ENCODE data around the gene LOX. TPM values are rescaled to one million over a fixed set of nuclear protein-coding genes. Genes with fewer than 3 reads are reported as not detected.

LOX gene
- total RNA-seq, 4 donors from 2014 or later = 6.5 to 48.2 (median 12.6) TPM

DNA sequence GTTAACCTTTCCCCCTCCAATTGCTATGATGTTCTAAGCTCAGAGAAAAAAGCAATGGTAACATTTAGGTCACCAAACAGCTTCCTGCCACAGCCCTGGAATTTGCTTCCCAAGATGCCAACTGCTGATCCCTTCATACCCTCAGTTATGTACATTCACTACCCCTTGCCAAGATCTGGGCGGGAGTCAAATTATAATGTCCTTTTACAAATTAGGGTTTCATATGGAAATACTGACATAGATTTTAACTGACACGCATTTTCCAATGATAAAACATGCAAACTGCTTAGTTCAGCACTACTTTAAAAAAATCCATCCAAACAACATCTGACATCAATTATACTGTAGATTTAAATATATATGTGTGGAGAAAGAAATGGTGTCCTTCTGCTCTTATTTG, 5.0 kb downstream of the LOX start:
- intact Hi-C loops (cut with DNase I; ENCODE audit: low total_unique reads) = no loop called here
- WGBS, 2 donors = 77 to 79% methylated on average over 2 of the region's 2 CpGs
- DNase-seq (ENCODE audit: low spot score in 2 of 2) = no peak
- no peak overlapping the region for H3K4me3 ChIP-seq (ENCODE audit: low read depth, poor library complexity, severe bottlenecking)
- TF ChIP-seq POLR2A (IDR thresholded peaks at IDR 0.05) = no peak
- TF ChIP-seq, protein P1, sequence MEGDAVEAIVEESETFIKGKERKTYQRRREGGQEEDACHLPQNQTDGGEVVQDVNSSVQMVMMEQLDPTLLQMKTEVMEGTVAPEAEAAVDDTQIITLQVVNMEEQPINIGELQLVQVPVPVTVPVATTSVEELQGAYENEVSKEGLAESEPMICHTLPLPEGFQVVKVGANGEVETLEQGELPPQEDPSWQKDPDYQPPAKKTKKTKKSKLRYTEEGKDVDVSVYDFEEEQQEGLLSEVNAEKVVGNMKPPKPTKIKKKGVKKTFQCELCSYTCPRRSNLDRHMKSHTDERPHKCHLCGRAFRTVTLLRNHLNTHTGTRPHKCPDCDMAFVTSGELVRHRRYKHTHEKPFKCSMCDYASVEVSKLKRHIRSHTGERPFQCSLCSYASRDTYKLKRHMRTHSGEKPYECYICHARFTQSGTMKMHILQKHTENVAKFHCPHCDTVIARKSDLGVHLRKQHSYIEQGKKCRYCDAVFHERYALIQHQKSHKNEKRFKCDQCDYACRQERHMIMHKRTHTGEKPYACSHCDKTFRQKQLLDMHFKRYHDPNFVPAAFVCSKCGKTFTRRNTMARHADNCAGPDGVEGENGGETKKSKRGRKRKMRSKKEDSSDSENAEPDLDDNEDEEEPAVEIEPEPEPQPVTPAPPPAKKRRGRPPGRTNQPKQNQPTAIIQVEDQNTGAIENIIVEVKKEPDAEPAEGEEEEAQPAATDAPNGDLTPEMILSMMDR (IDR thresholded peaks at IDR 0.05) = no peak

DNA sequence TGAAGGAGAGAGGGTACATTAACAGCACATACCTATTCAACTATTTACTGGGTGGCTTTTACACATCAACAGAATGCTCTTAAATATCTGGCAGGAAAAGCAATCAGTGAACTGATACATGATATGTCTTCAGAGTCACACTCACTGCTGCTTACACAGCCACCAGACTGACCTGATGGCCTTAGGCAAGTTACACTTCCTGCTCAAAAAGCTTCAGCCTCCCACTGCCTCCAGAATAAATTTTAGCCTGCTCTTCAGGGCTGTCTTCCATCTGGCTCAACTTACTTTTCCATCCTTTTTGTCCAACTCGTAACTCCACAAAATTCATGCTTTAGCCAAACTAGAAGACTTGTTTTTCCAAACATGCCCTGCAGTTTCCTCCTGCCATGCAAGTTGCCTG, 10.7 kb downstream of the LOX start:
- WGBS, 2 donors = 32 to 55% methylated on average over 1 of the region's 1 CpG
- TF ChIP-seq POLR2A (IDR thresholded peaks at IDR 0.05) = no peak
- TF ChIP-seq, protein P1 (IDR thresholded peaks at IDR 0.05) = no peak
- intact Hi-C loops (cut with DNase I; ENCODE audit: low total_unique reads) = no loop called here
- no peak overlapping the region for H3K4me3 ChIP-seq (ENCODE audit: low read depth, poor library complexity, severe bottlenecking)
- DNase-seq (ENCODE audit: low spot score in 2 of 2) = no peak

DNA sequence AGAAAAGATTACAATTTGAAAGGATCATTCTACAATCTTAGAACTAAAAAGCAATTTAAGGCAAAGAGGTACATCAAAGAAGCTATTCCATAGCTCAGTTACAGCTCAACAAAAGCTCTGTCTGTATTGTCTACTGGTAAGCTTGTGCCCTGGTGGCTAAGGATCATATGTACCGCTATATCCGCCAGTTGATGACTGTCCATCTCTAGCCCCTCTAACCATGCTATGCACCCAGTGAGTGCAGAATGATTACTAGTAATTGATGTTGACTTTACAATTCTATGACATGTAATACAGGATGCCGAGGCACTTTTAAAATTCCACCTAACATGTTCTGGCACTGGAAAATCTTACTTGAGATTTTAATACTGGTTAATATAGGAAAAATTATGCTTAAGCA, 13.1 kb downstream of the LOX start:
- no peak for DNase-seq (ENCODE audit: low spot score in 2 of 2)
- intact Hi-C loops (cut with DNase I; ENCODE audit: low total_unique reads) = no loop called here
- TF ChIP-seq, protein P1 (IDR thresholded peaks at IDR 0.05) = no peak
- TF ChIP-seq POLR2A (IDR thresholded peaks at IDR 0.05) = no peak
- WGBS, 2 donors = 96 to 97% methylated on average over 3 of the region's 3 CpGs
- no peak overlapping the region for H3K4me3 ChIP-seq (ENCODE audit: low read depth, poor library complexity, severe bottlenecking)

- no peak overlapping the region for H3K4me3 ChIP-seq (ENCODE audit: low read depth, poor library complexity, severe bottlenecking)
- TF ChIP-seq POLR2A (IDR thresholded peaks at IDR 0.05) = no peak
- TF ChIP-seq, protein P1 (IDR thresholded peaks at IDR 0.05) = no peak
- no peak for DNase-seq (ENCODE audit: low spot score in 2 of 2)
- 63 to 66% methylated on average over 1 of the region's 1 CpG for WGBS, 2 donors
- intact Hi-C loops (cut with DNase I; ENCODE audit: low total_unique reads) = no loop called here
These were observed 14.2 kb downstream of the LOX start for GRCh38 chr5:122063836-122064235.

DNA sequence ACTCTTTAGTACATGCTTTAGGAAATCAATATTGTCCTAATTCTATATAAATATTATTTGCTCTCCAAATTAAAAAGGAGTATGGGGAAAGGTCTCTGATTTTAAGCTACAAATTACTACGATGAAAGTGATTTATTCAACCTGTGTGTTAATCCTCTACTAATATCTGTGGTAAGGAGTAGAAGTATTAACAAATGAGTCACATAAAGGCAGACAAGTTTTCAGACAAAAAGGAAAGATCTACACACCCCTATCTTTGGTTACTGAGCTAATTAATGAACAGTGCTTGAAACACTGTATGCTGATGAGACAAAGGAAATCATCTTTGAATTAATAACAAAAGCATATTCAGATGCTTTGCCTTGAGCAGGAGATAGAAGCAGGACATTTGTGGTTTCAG, 15.9 kb downstream of the LOX start:
- TF ChIP-seq, protein P1 (IDR thresholded peaks at IDR 0.05) = no peak
- no peak for TF ChIP-seq POLR2A (IDR thresholded peaks at IDR 0.05)
- DNase-seq (ENCODE audit: low spot score in 2 of 2) = no peak
- intact Hi-C loops (cut with DNase I; ENCODE audit: low total_unique reads) = no loop called here
- H3K4me3 ChIP-seq (ENCODE audit: low read depth, poor library complexity, severe bottlenecking) = no peak overlapping the region
- 75 to 78% methylated on average over 1 of the region's 1 CpG for WGBS, 2 donors

DNA sequence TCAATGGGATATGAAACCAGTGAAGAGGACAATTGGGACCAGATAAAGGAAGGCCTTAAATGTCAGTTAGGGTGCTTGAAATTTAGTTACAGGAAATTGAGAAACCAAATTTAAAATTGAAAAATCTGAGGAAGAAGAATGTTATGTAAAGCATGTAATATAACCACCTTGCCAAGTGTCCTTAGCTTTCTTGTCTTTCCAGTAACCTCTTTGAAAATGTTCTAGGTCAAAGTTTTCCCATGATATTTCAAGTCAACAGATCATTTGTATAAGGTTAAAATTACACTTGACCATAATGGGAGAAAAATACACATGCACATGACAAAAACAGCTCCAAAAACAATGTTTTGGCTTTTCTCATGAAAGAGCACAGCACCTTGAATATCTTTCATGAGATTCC, 21.1 kb downstream of the LOX start:
- TF ChIP-seq, protein P1 (IDR thresholded peaks at IDR 0.05) = no peak
- no peak for TF ChIP-seq POLR2A (IDR thresholded peaks at IDR 0.05)
- H3K4me3 ChIP-seq (ENCODE audit: low read depth, poor library complexity, severe bottlenecking) = no peak overlapping the region
- intact Hi-C loops (cut with DNase I; ENCODE audit: low total_unique reads) = no loop called here

More for the DNA sequence above, 21.1 kb downstream of the LOX start:
- DNase-seq (ENCODE audit: low spot score in 2 of 2) = no peak
